SU-DHL-6 (cell line): ENCODE results near the gene VWA3A.
"Not testable (repeated sequence)": the region's sequence is repeated elsewhere in the genome, so short reads cannot be mapped to it uniquely, and the experiment has no call there.

Experiments used
- H2AFZ ChIP-seq: fragments of 200-600 bp; sonication (generic); 2 replicates; pipeline ENCODE4 v1.6.1; 2014; ENCODE audit warnings: low read depth, mild to moderate bottlenecking, moderate library complexity, mixed read lengths, antibody characterized with exemption, low read length; ENCODE audit not compliant: severe bottlenecking
- H3F3A ChIP-seq: fragments of 200-600 bp; shearing (Covaris generic); 2 replicates; pipeline ENCODE4 v1.6.0; 2016; ENCODE audit warnings: antibody characterized with exemption, mild to moderate bottlenecking; ENCODE audit not compliant: insufficient read depth
- H3K27ac ChIP-seq: fragments of 200-600 bp; sonication (generic); 2 replicates; pipeline ENCODE4 v1.5.1; 2016; ENCODE audit warnings: low read depth, mild to moderate bottlenecking, low read length, moderate library complexity, mixed read lengths
- H3K27me3 ChIP-seq: fragments of 200-600 bp; sonication (generic), shearing (Covaris generic); 2 replicates; pipeline ENCODE4 v1.6.0; 2014; ENCODE audit warnings: mild to moderate bottlenecking, low read length
- H3K36me3 ChIP-seq: fragments of 200-600 bp; sonication (generic); 2 replicates; pipeline ENCODE4 v1.6.1; 2014; ENCODE audit warnings: mild to moderate bottlenecking, low read length, mixed read lengths
- H3K4me2 ChIP-seq: fragments of 300-600, 200-600 bp; shearing (Covaris generic), sonication (generic); 2 replicates; pipeline ENCODE4 v1.6.0; 2014; ENCODE audit warnings: low read length, low read depth, mild to moderate bottlenecking; ENCODE audit not compliant: poor library complexity, severe bottlenecking
- H3K4me3 ChIP-seq: fragments of 200-600 bp; sonication (generic); 2 replicates; pipeline ENCODE4 v1.5.1; 2014; ENCODE audit warnings: antibody characterized with exemption, low read length, mild to moderate bottlenecking, mixed read lengths; ENCODE audit not compliant: insufficient read depth, poor library complexity, severe bottlenecking
- H3K79me2 ChIP-seq: fragments of 200-600 bp; sonication (generic); 2 replicates; pipeline ENCODE4 v1.6.1; 2014; ENCODE audit warnings: mild to moderate bottlenecking, low read length, moderate library complexity; ENCODE audit not compliant: insufficient read depth
- H3K9ac ChIP-seq: fragments of 200-600 bp; sonication (generic); 2 replicates; pipeline ENCODE4 v1.7.0; 2014; ENCODE audit warnings: mild to moderate bottlenecking, low read length
- H3K9me2 ChIP-seq: fragments of 200-600 bp; sonication (generic); replicated peaks from 2 replicates; pipeline ENCODE4 v1.6.1; 2014; ENCODE audit warnings: low read length; ENCODE audit not compliant: insufficient read depth
- H3K9me3 ChIP-seq: fragments of 200-600 bp; sonication (generic); 2 replicates; pipeline ENCODE4 v1.6.1; 2014; ENCODE audit warnings: low read length, mixed read lengths; ENCODE audit not compliant: insufficient read depth
- H4K20me1 ChIP-seq: fragments of 200-600 bp; sonication (generic); 2 replicates; pipeline ENCODE4 v1.6.1; 2014; ENCODE audit warnings: low read depth, mild to moderate bottlenecking, antibody characterized with exemption, low read length, moderate library complexity, mixed read lengths
- CTCF ChIP-seq: fragments of 200-600 bp; sonication (generic); IDR thresholded peaks from one replicate; pipeline ENCODE4 v1.5.1; 2017; ENCODE audit warnings: antibody characterized with exemption, mild to moderate bottlenecking, low read length, moderate library complexity; ENCODE audit not compliant: insufficient read depth, poor library complexity, severe bottlenecking
- EZH2phosphoT487 ChIP-seq: fragments of 200-600 bp; sonication (generic), shearing (Covaris generic); conservative IDR thresholded peaks from 2 replicates; pipeline ENCODE4 v1.6.1; 2018; ENCODE audit warnings: mild to moderate bottlenecking, antibody characterized with exemption, low read length, moderate library complexity, mixed read lengths

VWA3A gene

GRCh38 chr16:22164482-22164881 lies 72.1 kb downstream of the VWA3A start:
- H3F3A ChIP-seq = no peaks in the 10 kb centered on the region
- no peaks in the 10 kb centered on the region for H3K9me2 ChIP-seq
- no peaks in the 10 kb centered on the region for H3K79me2 ChIP-seq
- H3K4me2 ChIP-seq = no peak overlapping the region
- TF ChIP-seq CTCF (no peak), EZH2phosphoT487 (no peak)
- no peaks in the 10 kb centered on the region for H3K36me3 ChIP-seq
- H3K27me3 ChIP-seq = no peaks in the 10 kb centered on the region
- H4K20me1 ChIP-seq = no peaks in the 10 kb centered on the region
- H2AFZ ChIP-seq = no peak overlapping the region
- H3K27ac ChIP-seq = no peak overlapping the region
- no peaks in the 10 kb centered on the region for H3K9me3 ChIP-seq
- no peak overlapping the region for H3K4me3 ChIP-seq
- H3K9ac ChIP-seq = no peak overlapping the region

GRCh38 chr16:22165508-22166285 lies 73.4 kb downstream of the VWA3A start:
- Histone ChIP-seq H3K4me2 (no peak overlapping the region), H3K79me2 (no peaks in the 10 kb centered on the region), H3K9me2 (no peaks in the 10 kb centered on the region), H3F3A (no peaks in the 10 kb centered on the region), H4K20me1 (no peaks in the 10 kb centered on the region), H3K27me3 (no peaks in the 10 kb centered on the region), H3K4me3 (no peak overlapping the region), H2AFZ (no peak overlapping the region), H3K36me3 (no peaks in the 10 kb centered on the region), H3K27ac (no peak overlapping the region), H3K9me3 (no peaks in the 10 kb centered on the region), H3K9ac (no peak overlapping the region)
- no peak for TF ChIP-seq CTCF
- no peak for TF ChIP-seq EZH2phosphoT487

- no peak overlapping the region for H3K4me3 ChIP-seq
- H4K20me1 ChIP-seq = no peaks in the 10 kb centered on the region
- H3K27me3 ChIP-seq = no peaks in the 10 kb centered on the region
- no peaks in the 10 kb centered on the region for H3K79me2 ChIP-seq
- H3K9me3 ChIP-seq = no peaks in the 10 kb centered on the region
- no peak overlapping the region for H2AFZ ChIP-seq
- H3F3A ChIP-seq = no peaks in the 10 kb centered on the region
- H3K4me2 ChIP-seq = no peak overlapping the region
- H3K9me2 ChIP-seq = no peaks in the 10 kb centered on the region
- no peak overlapping the region for H3K27ac ChIP-seq
- TF ChIP-seq CTCF = no peak
- TF ChIP-seq EZH2phosphoT487 = no peak
- no peak overlapping the region for H3K9ac ChIP-seq
- H3K36me3 ChIP-seq = no peaks in the 10 kb centered on the region
These were observed 79.6 kb downstream of the VWA3A start for GRCh38 chr16:22171953-22172352.

- not testable (repeated sequence) for H3K9me2 ChIP-seq, H3K79me2 ChIP-seq, H3K9me3 ChIP-seq, H3K36me3 ChIP-seq, H3K4me2 ChIP-seq, H3K27ac ChIP-seq, H3K4me3 ChIP-seq, H3F3A ChIP-seq, H3K9ac ChIP-seq, H3K27me3 ChIP-seq, H4K20me1 ChIP-seq, H2AFZ ChIP-seq
These were observed 80.3 kb downstream of the VWA3A start for GRCh38 chr16:22172642-22173041.
